ENCODE measurements around the gene DEXI.

DEXI gene

GRCh38 chr16:10959161-10959560 is 16.9 kb upstream of the DEXI start:
- WGBS: 68% methylated on average over 2 of the region's 5 CpGs
- no peak overlapping the region for H4K91ac ChIP-seq (ENCODE audit: low read length)
- H3K4me3 ChIP-seq (ENCODE audit: insufficient read depth in 1 of 2, low read depth in 1 of 2, low read length in 2 of 2): no peak overlapping the region
- no peak overlapping the region for H2BK12ac ChIP-seq (ENCODE audit: low read length in 2 of 2)
- peaks cover 7% of the 10 kb centered on the region for H3K4me1 ChIP-seq (ENCODE audit: control insufficient read depth, insufficient read depth, low read depth, low read length)
- no peak overlapping the region for H3K14ac ChIP-seq (ENCODE audit: low read length in 2 of 2)
- no peak overlapping the region for H2BK15ac ChIP-seq (ENCODE audit: low read depth, poor library complexity, severe bottlenecking)
- no peak overlapping the region for H2AK5ac ChIP-seq (ENCODE audit: low read length, severe bottlenecking)
- no peaks in the 10 kb centered on the region for H3K27me3 ChIP-seq (ENCODE audit: control insufficient read depth in 1 of 2, insufficient read depth in 1 of 2, low read length in 2 of 2)
- no peak overlapping the region for H3K27ac ChIP-seq (ENCODE audit: low read length, poor library complexity, severe bottlenecking)
- no peak overlapping the region for H3K4ac ChIP-seq (ENCODE audit: low read depth in 1 of 2, low read length in 2 of 2)
- DNase-seq: peak; percentile 75
- no peak overlapping the region for H2BK5ac ChIP-seq (ENCODE audit: low read depth, low read length, poor library complexity, severe bottlenecking)
- H3K9ac ChIP-seq (ENCODE audit: low read length): no peak overlapping the region
- no peak overlapping the region for H2BK120ac ChIP-seq (ENCODE audit: low read depth, low read length)
- H3K9me3 ChIP-seq (ENCODE audit: control insufficient read depth, low read length): no peaks in the 10 kb centered on the region
- no peak overlapping the region for H3K18ac ChIP-seq (ENCODE audit: low read depth in 1 of 2, low read length in 2 of 2)
- H2AFZ ChIP-seq (ENCODE audit: low read depth, low read length): no peak overlapping the region
- no peak overlapping the region for H3K4me2 ChIP-seq (ENCODE audit: low read length, poor library complexity, severe bottlenecking)
- H3K23ac ChIP-seq (ENCODE audit: low read length in 2 of 2): no peak overlapping the region
- H4K8ac ChIP-seq (ENCODE audit: low read length): no peak overlapping the region
- H3K36me3 ChIP-seq (ENCODE audit: control insufficient read depth in 1 of 2, insufficient read depth in 2 of 2, low read depth in 1 of 2, low read length in 2 of 2): peaks cover 16 to 27% of the 10 kb centered on the region in 2 experiments
- peaks cover 38% of the 10 kb centered on the region for H3K79me1 ChIP-seq (replicated peaks; ENCODE audit: low read length, poor library complexity, severe bottlenecking)

DNA sequence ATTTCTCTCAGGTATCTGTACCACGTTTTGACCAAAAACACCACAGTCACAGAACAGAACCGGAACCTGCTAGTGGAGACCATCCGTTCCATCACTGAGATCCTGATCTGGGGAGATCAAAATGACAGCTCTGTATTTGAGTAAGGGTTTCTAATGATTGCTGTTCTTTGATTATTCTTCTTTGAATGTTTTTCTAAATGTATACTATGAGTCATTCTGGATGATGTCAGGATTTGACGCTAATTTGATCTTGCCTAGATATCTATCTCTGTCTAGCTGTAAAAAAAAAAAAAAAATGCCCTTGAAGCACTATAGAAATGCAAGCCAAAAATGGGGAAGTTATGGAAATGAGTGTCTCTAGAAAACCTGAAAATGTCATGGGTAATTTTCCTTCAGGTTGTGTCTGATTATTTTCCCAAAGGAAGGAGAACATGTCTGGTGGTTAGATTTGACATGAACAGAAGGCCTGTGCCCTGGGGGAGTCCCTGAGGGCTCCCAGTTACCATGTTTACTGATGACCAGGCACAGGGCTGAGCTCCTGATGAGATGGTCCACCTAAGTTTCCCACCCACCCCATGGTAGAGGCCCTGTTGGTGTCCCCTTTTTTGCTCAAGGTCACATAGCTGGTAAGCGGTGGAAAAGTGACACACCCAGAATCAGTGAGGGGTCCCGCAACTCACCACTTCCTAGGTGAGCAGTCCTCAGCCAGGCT is 15.7 kb upstream of the DEXI start:
- Histone ChIP-seq H2BK12ac (ENCODE audit: low read length in 2 of 2) (peak overlapping the region in 1 of 2 experiments; percentile 29), H3K36me3 (ENCODE audit: control insufficient read depth in 1 of 2, insufficient read depth in 2 of 2, low read depth in 1 of 2, low read length in 2 of 2) (peaks cover 7 to 17% of the 10 kb centered on the region in 2 experiments), H3K4ac (ENCODE audit: low read depth in 1 of 2, low read length in 2 of 2) (no peak overlapping the region), H3K9ac (ENCODE audit: low read length) (no peak overlapping the region), H2AK5ac (ENCODE audit: low read length, severe bottlenecking) (no peak overlapping the region), H3K4me3 (ENCODE audit: insufficient read depth in 1 of 2, low read depth in 1 of 2, low read length in 2 of 2) (no peak overlapping the region), H3K4me1 (ENCODE audit: control insufficient read depth, insufficient read depth, low read depth, low read length) (peaks cover 10% of the 10 kb centered on the region), H3K23ac (ENCODE audit: low read length in 2 of 2) (no peak overlapping the region), H3K9me3 (ENCODE audit: control insufficient read depth, low read length) (no peaks in the 10 kb centered on the region), H3K14ac (ENCODE audit: low read length in 2 of 2) (no peak overlapping the region), H3K18ac (ENCODE audit: low read depth in 1 of 2, low read length in 2 of 2) (peak overlapping the region in 1 of 2 experiments; percentile 11), H3K27me3 (ENCODE audit: control insufficient read depth in 1 of 2, insufficient read depth in 1 of 2, low read length in 2 of 2) (no peaks in the 10 kb centered on the region), H2BK15ac (ENCODE audit: low read depth, poor library complexity, severe bottlenecking) (no peak overlapping the region), H4K8ac (ENCODE audit: low read length) (no peak overlapping the region), H2BK5ac (ENCODE audit: low read depth, low read length, poor library complexity, severe bottlenecking) (no peak overlapping the region), H3K27ac (ENCODE audit: low read length, poor library complexity, severe bottlenecking) (no peak overlapping the region), H3K4me2 (ENCODE audit: low read length, poor library complexity, severe bottlenecking) (no peak overlapping the region), H4K91ac (ENCODE audit: low read length) (no peak overlapping the region), H3K79me1 (replicated peaks; ENCODE audit: low read length, poor library complexity, severe bottlenecking) (peaks cover 35% of the 10 kb centered on the region), H2BK120ac (ENCODE audit: low read depth, low read length) (no peak overlapping the region), H2AFZ (ENCODE audit: low read depth, low read length) (no peak overlapping the region)
- DNase-seq: peak; percentile 75
- 90% methylated on average over 5 of the region's 6 CpGs for WGBS

GRCh38 chr16:10954903-10955302 is 12.6 kb upstream of the DEXI start:
- Histone ChIP-seq H3K79me1 (replicated peaks; ENCODE audit: low read length, poor library complexity, severe bottlenecking) (peaks cover 27% of the 10 kb centered on the region), H3K27me3 (ENCODE audit: control insufficient read depth in 1 of 2, insufficient read depth in 1 of 2, low read length in 2 of 2) (no peaks in the 10 kb centered on the region), H2BK12ac (ENCODE audit: low read length in 2 of 2) (peak overlapping the region; percentile 46 to 70), H3K4me2 (ENCODE audit: low read length, poor library complexity, severe bottlenecking) (no peak overlapping the region), H3K9ac (ENCODE audit: low read length) (no peak overlapping the region), H3K14ac (ENCODE audit: low read length in 2 of 2) (no peak overlapping the region), H2BK5ac (ENCODE audit: low read depth, low read length, poor library complexity, severe bottlenecking) (no peak overlapping the region), H3K18ac (ENCODE audit: low read depth in 1 of 2, low read length in 2 of 2) (peak overlapping the region; percentile 22 to 68), H2BK120ac (ENCODE audit: low read depth, low read length) (no peak overlapping the region), H3K4me1 (ENCODE audit: control insufficient read depth, insufficient read depth, low read depth, low read length) (peaks cover 16% of the 10 kb centered on the region), H2AFZ (ENCODE audit: low read depth, low read length) (no peak overlapping the region), H3K27ac (ENCODE audit: low read length, poor library complexity, severe bottlenecking) (no peak overlapping the region), H4K91ac (ENCODE audit: low read length) (no peak overlapping the region), H3K9me3 (ENCODE audit: control insufficient read depth, low read length) (no peaks in the 10 kb centered on the region), H3K23ac (ENCODE audit: low read length in 2 of 2) (no peak overlapping the region), H3K36me3 (ENCODE audit: control insufficient read depth in 1 of 2, insufficient read depth in 2 of 2, low read depth in 1 of 2, low read length in 2 of 2) (peaks cover 0 to 10% of the 10 kb centered on the region in 2 experiments), H3K4ac (ENCODE audit: low read depth in 1 of 2, low read length in 2 of 2) (peak overlapping the region in 1 of 2 experiments; percentile 48), H2AK5ac (ENCODE audit: low read length, severe bottlenecking) (no peak overlapping the region), H2BK15ac (ENCODE audit: low read depth, poor library complexity, severe bottlenecking) (no peak overlapping the region), H3K4me3 (ENCODE audit: insufficient read depth in 1 of 2, low read depth in 1 of 2, low read length in 2 of 2) (no peak overlapping the region), H4K8ac (ENCODE audit: low read length) (peak overlapping the region; percentile 81)
- WGBS: 92% methylated on average over 4 of the region's 7 CpGs
- no peak for DNase-seq

DNA sequence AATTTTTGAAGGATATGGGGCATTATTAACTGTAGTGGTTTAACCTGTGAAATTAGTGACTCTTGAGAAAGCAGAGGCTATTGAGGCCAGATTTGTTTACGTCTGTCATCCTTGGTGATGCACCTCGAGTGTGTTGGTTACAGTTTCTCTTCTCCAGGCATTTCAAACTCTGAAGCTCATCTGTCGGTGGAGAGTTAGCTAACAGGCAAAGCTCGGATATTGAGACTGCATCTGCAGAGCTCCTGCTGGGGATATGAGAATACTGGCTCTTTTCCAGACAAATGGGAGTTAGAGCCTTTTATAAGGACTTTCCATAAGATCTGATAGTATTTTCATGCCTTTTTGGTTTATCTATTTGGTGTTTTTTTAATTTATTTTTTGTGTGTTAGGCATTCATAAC is 8.8 kb upstream of the DEXI start:
- peaks cover 0 to 2% of the 10 kb centered on the region in 2 experiments for H3K36me3 ChIP-seq (ENCODE audit: control insufficient read depth in 1 of 2, insufficient read depth in 2 of 2, low read depth in 1 of 2, low read length in 2 of 2)
- no peak overlapping the region for H2BK12ac ChIP-seq (ENCODE audit: low read length in 2 of 2)
- H4K91ac ChIP-seq (ENCODE audit: low read length): no peak overlapping the region
- H3K79me1 ChIP-seq (replicated peaks; ENCODE audit: low read length, poor library complexity, severe bottlenecking): peaks cover 19% of the 10 kb centered on the region
- no peak overlapping the region for H3K14ac ChIP-seq (ENCODE audit: low read length in 2 of 2)
- H3K23ac ChIP-seq (ENCODE audit: low read length in 2 of 2): no peak overlapping the region
- no peak overlapping the region for H3K9ac ChIP-seq (ENCODE audit: low read length)
- WGBS: 56% methylated on average over 4 of the region's 4 CpGs
- H3K27ac ChIP-seq (ENCODE audit: low read length, poor library complexity, severe bottlenecking): no peak overlapping the region
- no peak overlapping the region for H3K18ac ChIP-seq (ENCODE audit: low read depth in 1 of 2, low read length in 2 of 2)
- H3K9me3 ChIP-seq (ENCODE audit: control insufficient read depth, low read length): no peaks in the 10 kb centered on the region
- H3K4me3 ChIP-seq (ENCODE audit: insufficient read depth in 1 of 2, low read depth in 1 of 2, low read length in 2 of 2): no peak overlapping the region
- no peak overlapping the region for H3K4me2 ChIP-seq (ENCODE audit: low read length, poor library complexity, severe bottlenecking)
- no peak overlapping the region for H2BK15ac ChIP-seq (ENCODE audit: low read depth, poor library complexity, severe bottlenecking)
- DNase-seq: peak; percentile 73
- no peak overlapping the region for H3K4ac ChIP-seq (ENCODE audit: low read depth in 1 of 2, low read length in 2 of 2)
- H2BK120ac ChIP-seq (ENCODE audit: low read depth, low read length): no peak overlapping the region
- H2AK5ac ChIP-seq (ENCODE audit: low read length, severe bottlenecking): no peak overlapping the region
- H3K4me1 ChIP-seq (ENCODE audit: control insufficient read depth, insufficient read depth, low read depth, low read length): peaks cover 42% of the 10 kb centered on the region
- no peak overlapping the region for H2AFZ ChIP-seq (ENCODE audit: low read depth, low read length)
- no peaks in the 10 kb centered on the region for H3K27me3 ChIP-seq (ENCODE audit: control insufficient read depth in 1 of 2, insufficient read depth in 1 of 2, low read length in 2 of 2)
- H2BK5ac ChIP-seq (ENCODE audit: low read depth, low read length, poor library complexity, severe bottlenecking): no peak overlapping the region
- H4K8ac ChIP-seq (ENCODE audit: low read length): no peak overlapping the region
